Stimulated activated CD8-positive, alpha-beta memory T cell treated with anti-CD3 and anti-CD28 coated beads, Interleukin-7, amount 100 ng/mL, for 48 hours (primary cell): ENCODE data around the gene MED17.

ENCODE experiments used
- DNase-seq, 2 donors: peaks; one replicate each; pipeline ENCODE4 v3.0.0-alpha.2; 2020; ENCODE audit warnings: low read depth in 1 of 2; ENCODE audit errors: extremely low read depth in 1 of 2

Gene MED17

DNA sequence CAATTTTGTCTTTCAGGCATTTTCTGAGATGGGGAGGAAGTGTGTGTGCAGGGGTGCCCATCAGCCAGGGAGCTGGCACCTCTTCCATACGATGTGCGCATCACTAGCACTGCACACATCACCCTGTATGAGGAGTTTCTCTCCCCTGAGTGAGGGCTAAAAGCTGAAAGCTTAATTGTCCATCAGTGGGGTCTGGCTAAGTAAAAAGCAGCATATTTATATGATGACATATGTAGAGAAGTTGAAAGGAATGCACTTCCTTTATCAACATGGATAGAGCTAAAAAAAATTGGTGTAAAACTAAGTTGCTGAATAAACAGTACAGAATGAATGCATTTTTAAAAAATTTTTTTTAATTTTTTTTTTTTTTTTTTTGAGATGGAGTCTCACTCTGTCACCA, 62.3 kb downstream of the MED17 start:
- no peak for DNase-seq

GRCh38 chr11:93849201-93849600, 65.1 kb downstream of the MED17 start:
- no peak for DNase-seq

DNA sequence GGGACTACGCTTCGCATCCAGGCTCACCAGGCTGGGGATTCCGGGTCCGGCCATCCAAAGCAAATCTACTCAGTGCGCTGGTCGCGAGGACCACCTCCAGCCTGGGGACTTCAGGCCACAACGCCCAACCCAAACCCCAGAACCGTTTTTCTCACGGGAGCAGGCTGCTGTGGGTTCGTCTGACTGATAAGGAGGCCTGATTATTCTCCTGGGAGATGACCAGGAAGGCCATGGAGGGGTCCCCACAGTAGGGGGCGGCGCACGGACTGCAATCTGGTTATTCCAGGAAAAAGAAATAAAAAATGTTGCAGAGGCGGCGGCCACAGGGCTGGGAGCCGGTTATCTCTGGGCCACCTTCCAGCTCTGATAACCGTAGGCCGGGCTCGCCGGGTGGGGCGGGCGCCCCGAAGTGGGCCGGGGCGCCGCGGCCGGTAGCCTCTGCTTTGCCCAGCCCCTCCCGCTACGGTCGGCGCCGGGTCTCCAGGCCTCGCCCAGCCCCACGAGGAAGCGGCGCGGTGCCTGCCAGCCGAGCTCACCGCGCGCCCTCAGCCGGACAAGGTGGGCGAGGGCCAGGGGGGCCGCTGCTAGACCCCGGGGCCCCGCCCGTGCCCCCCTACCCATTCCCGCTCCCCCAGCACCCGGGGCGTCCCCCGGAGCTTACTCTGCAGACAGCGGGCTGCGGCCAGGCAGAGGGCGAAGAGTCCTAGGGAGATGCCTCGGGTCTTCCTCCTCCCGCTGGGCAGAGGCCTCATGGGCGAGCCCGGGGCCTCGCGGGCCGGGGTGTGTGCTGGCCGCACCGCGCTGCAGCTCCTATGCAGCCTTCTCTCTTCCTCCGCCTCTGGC, 65.9 kb downstream of the MED17 start:
- no peak for DNase-seq

DNA sequence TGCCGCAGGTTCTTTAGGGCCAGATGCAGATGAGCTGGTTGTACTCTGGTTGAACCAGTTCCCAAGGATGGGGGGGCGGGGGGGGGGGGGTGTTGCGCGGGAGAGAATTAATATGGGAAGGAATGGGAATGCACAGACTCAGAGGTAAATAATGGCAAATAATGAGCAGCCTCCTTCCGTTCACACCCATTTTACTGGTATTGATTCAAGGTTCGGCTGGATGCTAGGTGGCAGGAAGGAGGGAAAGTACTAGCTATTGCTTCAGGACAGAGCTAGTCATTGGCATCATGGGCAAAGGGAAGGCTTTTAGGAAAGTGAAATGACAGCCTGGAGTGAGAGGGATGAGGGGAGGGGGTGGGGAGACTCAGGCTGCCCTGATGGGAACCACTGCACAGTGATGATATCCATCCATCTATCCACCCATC, 66.5 kb downstream of the MED17 start, which contains the start of gene VSTM5:
Gene VSTM5 (minus strand): TSS at position 25 of the 425 bp plus-strand sequence. CDS start 116 bp downstream, outside the sequence.
- no peak for DNase-seq

GRCh38 chr11:93852242-93852641, 68.2 kb downstream of the MED17 start:
- DNase-seq = no peak

DNA sequence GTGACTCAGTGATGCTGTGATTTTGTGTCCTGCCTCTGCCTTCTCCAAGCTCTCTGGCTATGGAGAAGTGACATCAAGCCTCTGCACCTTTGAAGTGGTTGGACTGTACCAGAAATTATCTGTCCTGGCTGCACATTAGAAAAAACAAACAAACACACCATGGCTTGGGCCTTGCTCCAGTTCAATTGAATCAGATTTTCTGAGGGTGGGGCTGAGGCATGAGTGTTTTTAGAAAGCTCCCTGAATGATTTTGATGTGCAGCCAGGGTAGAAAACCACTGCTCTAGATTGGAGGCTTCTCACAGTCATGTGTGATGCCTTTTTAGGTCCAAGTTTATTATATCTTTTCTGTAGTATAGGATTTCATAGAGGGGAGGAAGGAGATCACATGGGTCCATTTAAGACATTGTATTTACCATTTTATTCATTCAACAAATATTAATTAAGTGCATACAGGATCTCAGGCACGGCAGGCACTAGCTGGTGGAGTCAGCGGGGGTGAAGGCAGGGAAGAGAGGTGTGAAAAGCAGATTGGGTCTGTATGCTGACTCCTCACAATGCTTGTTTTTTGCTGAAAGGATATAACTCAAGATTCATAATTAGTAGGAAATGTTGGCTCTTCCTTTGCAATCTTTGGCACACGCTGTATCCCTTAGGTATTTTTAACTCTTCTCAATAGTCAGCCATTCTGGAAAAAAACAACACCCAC, 73.5 kb downstream of the MED17 start:
- DNase-seq = no peak

DNA sequence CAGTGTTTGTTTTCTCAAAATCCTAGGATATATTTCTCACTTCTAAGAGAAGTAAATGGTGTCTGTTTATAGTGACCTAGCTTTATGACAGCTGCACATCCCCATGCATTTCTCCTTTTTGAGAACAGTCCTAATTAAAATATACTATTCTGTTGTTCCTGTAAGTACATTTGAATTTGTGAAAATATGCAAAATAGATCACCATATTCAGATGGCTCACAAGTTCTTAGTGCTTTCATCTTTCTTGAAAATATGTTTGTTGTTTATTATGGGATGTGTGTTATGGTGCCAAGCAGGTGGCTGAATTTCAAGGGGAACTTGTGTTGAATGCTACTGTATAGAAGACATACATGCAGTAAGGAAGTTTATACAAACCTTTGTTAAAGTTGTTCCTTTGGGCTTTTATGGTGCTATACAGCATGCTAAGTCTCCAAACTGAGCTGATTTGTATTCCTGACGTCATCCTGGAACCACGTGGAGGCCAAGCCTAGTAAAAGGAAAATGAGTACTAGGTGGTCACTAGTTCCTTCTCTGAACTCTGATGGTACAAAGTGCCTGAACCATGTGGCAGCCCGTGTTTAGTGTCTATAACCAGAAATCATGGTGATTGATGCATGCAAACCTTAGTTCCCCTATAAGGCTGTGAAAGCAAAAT, 74.2 kb downstream of the MED17 start:
- no peak for DNase-seq

GRCh38 chr11:93861808-93862207, 77.7 kb downstream of the MED17 start:
- no peak for DNase-seq
